Head of caudate nucleus (tissue), 42 donors: ENCODE measurements around the gene GNA12.
A peak's percentile ranks its signal among the peaks of the same experiment; 100 is the strongest.

Source experiments
- DNase-seq, 42 donors: peaks; one replicate each; pipeline versions ENCODE4 v3.0.0 to v3.0.0-alpha.2; 2020 to 2021; ENCODE audit warnings: mixed read lengths in 7 of 42
- intact Hi-C: fragments of 100-400 bp; cut with DNase I; formaldehyde crosslinking; loops from one replicate; pipeline ENCODE4 v1.15.0; 2022

Gene GNA12

GRCh38 chr7:2774280-2774679, 69.8 kb downstream of the GNA12 start:
- intact Hi-C loops, result no loop called here
- DNase-seq, result no peak

GRCh38 chr7:2773608-2774007, 70.5 kb downstream of the GNA12 start:
- no peak for DNase-seq
- intact Hi-C loops, result no loop called here

GRCh38 chr7:2771274-2771731, 72.8 kb downstream of the GNA12 start:
- no peak for DNase-seq
- intact Hi-C loops, result no loop called here

- DNase-seq, result no peak
- intact Hi-C loops, result no loop called here
These were observed 79.5 kb downstream of the GNA12 start for GRCh38 chr7:2764621-2765020.

GRCh38 chr7:2763597-2763996, 80.5 kb downstream of the GNA12 start:
- intact Hi-C loops, result no loop called here
- no peak for DNase-seq

GRCh38 chr7:2761801-2762497, 82.2 kb downstream of the GNA12 start:
- intact Hi-C loops, result no loop called here
- no peak for DNase-seq

GRCh38 chr7:2761131-2761624, 82.9 kb downstream of the GNA12 start:
- intact Hi-C loops, result no loop called here
- peak in 1 of 42 donors; percentile 6 for DNase-seq

GRCh38 chr7:2760098-2760889, 83.8 kb downstream of the GNA12 start:
- intact Hi-C loops, result no loop called here

GRCh38 chr7:2759736-2760097, 84.4 kb downstream of the GNA12 start:
- intact Hi-C loops, result no loop called here
- DNase-seq, result peak in 34 of 42 donors; percentile 37 to 82 (median 52)

More at GRCh38 chr7:2760098-2760889, 83.8 kb downstream of the GNA12 start:
- DNase-seq, result peak in 15 of 42 donors; percentile 24 to 68 (median 47)

- DNase-seq, result no peak
- intact Hi-C loops, result no loop called here
These were observed 85.2 kb downstream of the GNA12 start for GRCh38 chr7:2758673-2759616.

GRCh38 chr7:2757904-2758672, 86.0 kb downstream of the GNA12 start:
- intact Hi-C loops, result no loop called here
- peak in 30 of 42 donors; percentile 32 to 85 (median 59) for DNase-seq

- intact Hi-C loops, result no loop called here
- DNase-seq, result peak in 35 of 42 donors; percentile 37 to 88 (median 60)
These were observed 86.7 kb downstream of the GNA12 start for GRCh38 chr7:2757361-2757903.

- intact Hi-C loops, result no loop called here
- no peak for DNase-seq
These were observed 88.6 kb downstream of the GNA12 start for GRCh38 chr7:2755531-2755930.

- DNase-seq, result peak in 1 of 42 donors; percentile 33
- intact Hi-C loops, result no loop called here
These were observed 89.2 kb downstream of the GNA12 start for GRCh38 chr7:2754912-2755311.

- intact Hi-C loops, result no loop called here
- peak in 1 of 42 donors; percentile 37 for DNase-seq
These were observed 90.0 kb downstream of the GNA12 start for GRCh38 chr7:2754086-2754485.

- intact Hi-C loops, result no loop called here
- no peak for DNase-seq
These were observed 91.0 kb downstream of the GNA12 start for GRCh38 chr7:2753148-2753547.

- intact Hi-C loops, result no loop called here
- DNase-seq, result peak in 1 of 42 donors; percentile 35
These were observed 93.0 kb downstream of the GNA12 start for GRCh38 chr7:2751086-2751485.

- DNase-seq, result peak in 1 of 42 donors; percentile 24
- intact Hi-C loops, result no loop called here
These were observed 94.1 kb downstream of the GNA12 start for GRCh38 chr7:2750004-2750407.
